ENCODE data around the gene ACACB. TPM values are rescaled to one million over a fixed set of nuclear protein-coding genes. Genes with fewer than 3 reads are reported as not detected.

ACACB gene
- total RNA-seq, 1 experiment from 2014 or later: 8.2 TPM

DNA sequence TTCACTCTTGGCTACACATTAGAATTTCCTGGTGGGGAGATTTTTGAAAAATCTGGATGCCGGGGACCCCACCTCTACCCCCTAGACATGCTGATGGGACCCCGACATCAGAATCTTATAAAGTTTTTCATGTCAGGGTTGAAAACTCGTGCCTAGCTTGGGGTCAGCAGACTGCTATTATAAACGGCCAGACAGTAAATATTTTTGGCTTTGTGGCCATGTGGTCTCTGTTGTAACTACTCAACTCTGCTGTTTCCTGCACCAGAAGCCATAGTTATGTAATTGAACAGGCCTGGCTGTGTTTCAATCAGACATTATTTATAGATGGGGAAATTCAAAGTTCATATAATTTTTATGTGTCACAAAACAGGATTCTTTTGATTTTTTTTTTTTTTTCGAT lies 41.6 kb downstream of the ACACB start:
- no peaks in the 10 kb centered on the region for H3K9me3 ChIP-seq (ENCODE audit: low read depth, low read length, poor library complexity, severe bottlenecking)
- TF ChIP-seq, protein P1, sequence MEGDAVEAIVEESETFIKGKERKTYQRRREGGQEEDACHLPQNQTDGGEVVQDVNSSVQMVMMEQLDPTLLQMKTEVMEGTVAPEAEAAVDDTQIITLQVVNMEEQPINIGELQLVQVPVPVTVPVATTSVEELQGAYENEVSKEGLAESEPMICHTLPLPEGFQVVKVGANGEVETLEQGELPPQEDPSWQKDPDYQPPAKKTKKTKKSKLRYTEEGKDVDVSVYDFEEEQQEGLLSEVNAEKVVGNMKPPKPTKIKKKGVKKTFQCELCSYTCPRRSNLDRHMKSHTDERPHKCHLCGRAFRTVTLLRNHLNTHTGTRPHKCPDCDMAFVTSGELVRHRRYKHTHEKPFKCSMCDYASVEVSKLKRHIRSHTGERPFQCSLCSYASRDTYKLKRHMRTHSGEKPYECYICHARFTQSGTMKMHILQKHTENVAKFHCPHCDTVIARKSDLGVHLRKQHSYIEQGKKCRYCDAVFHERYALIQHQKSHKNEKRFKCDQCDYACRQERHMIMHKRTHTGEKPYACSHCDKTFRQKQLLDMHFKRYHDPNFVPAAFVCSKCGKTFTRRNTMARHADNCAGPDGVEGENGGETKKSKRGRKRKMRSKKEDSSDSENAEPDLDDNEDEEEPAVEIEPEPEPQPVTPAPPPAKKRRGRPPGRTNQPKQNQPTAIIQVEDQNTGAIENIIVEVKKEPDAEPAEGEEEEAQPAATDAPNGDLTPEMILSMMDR (conservative IDR thresholded peaks at IDR 0.05; ENCODE audit: low read depth, low read length): no peak
- no peak for TF ChIP-seq EZH2 (IDR thresholded peaks at IDR 0.05; ENCODE audit: borderline replicate concordance, low read depth, low read length, poor library complexity, severe bottlenecking)
- intact Hi-C loops (cut with micrococcal nuclease; ENCODE audit: unreplicated experiment): no loop called here
- H3K27ac ChIP-seq (ENCODE audit: low read depth, low read length, poor library complexity, severe bottlenecking): no peak overlapping the region
- ChIA-PET CTCF (no interaction called here), POLR2A (ENCODE audit: low non-redundant PET) (no interaction called here)
- H3K4me3 ChIP-seq (ENCODE audit: low read depth, low read length, poor library complexity, severe bottlenecking): no peak overlapping the region
- H3K36me3 ChIP-seq (ENCODE audit: insufficient read depth, low read length, poor library complexity, severe bottlenecking): no peaks in the 10 kb centered on the region
- no TSS peak for BruUV-seq (replicated peaks)
- H3K27me3 ChIP-seq (replicated peaks; ENCODE audit: insufficient read depth, low read depth, low read length, poor library complexity): no peaks in the 10 kb centered on the region
- H3K4me1 ChIP-seq (ENCODE audit: insufficient read depth, low read length, poor library complexity, severe bottlenecking): peaks cover 5% of the 10 kb centered on the region
- DNase-seq (ENCODE audit: low spot score): no peak

DNA sequence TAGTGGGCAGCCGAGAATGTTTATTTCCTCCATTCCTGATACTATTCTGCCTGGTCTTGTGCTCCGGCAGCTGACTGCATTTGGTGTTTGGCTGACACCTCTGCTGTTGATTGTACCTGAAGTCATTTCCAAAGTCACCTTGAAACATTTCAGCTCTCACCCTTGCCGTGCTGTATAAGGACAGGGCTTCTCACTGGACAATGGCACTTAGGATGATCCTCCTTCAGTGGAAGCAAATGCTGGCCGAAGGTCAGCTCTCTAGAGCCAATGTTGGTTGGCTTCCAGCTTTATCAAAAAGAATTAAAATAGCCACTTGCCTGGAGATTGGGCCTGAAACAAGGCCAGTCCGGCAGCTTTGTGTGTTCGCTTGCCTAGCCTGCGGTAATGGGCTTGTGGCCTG lies 44.0 kb downstream of the ACACB start:
- H3K27ac ChIP-seq (ENCODE audit: low read depth, low read length, poor library complexity, severe bottlenecking): no peak overlapping the region
- no peaks in the 10 kb centered on the region for H3K4me1 ChIP-seq (ENCODE audit: insufficient read depth, low read length, poor library complexity, severe bottlenecking)
- no peaks in the 10 kb centered on the region for H3K27me3 ChIP-seq (replicated peaks; ENCODE audit: insufficient read depth, low read depth, low read length, poor library complexity)
- ChIA-PET POLR2A (ENCODE audit: low non-redundant PET) (no interaction called here), CTCF (no interaction called here)
- intact Hi-C loops (cut with micrococcal nuclease; ENCODE audit: unreplicated experiment): no loop called here
- BruUV-seq (replicated peaks): no TSS peak
- H3K4me3 ChIP-seq (ENCODE audit: low read depth, low read length, poor library complexity, severe bottlenecking): no peak overlapping the region
- H3K9me3 ChIP-seq (ENCODE audit: low read depth, low read length, poor library complexity, severe bottlenecking): no peaks in the 10 kb centered on the region
- no peaks in the 10 kb centered on the region for H3K36me3 ChIP-seq (ENCODE audit: insufficient read depth, low read length, poor library complexity, severe bottlenecking)
- no peak for DNase-seq (ENCODE audit: low spot score)
- TF ChIP-seq, protein P1 (conservative IDR thresholded peaks at IDR 0.05; ENCODE audit: low read depth, low read length): no peak
- no peak for TF ChIP-seq EZH2 (IDR thresholded peaks at IDR 0.05; ENCODE audit: borderline replicate concordance, low read depth, low read length, poor library complexity, severe bottlenecking)

DNA sequence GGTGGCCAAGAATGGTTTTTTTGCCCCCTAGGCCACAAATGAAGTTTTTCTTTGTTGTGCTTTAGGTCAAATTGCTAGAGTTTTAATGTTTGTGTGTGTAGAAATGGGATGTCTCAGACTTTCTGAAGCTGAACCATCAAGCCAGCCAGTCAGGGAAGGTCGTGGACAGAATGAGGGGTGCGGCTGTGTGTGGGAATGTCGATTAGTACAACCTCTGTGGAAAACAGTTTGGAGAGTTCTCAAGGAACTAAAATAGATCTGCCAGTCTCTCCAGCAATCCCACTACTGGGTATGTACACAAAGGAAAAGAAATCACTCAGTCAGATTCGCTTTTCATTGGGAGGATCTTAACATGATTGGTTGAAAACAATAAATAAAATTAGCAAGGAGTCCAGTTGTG lies 44.5 kb downstream of the ACACB start:
- Histone ChIP-seq H3K27ac (ENCODE audit: low read depth, low read length, poor library complexity, severe bottlenecking) (no peak overlapping the region), H3K4me1 (ENCODE audit: insufficient read depth, low read length, poor library complexity, severe bottlenecking) (no peaks in the 10 kb centered on the region), H3K9me3 (ENCODE audit: low read depth, low read length, poor library complexity, severe bottlenecking) (no peaks in the 10 kb centered on the region), H3K4me3 (ENCODE audit: low read depth, low read length, poor library complexity, severe bottlenecking) (no peak overlapping the region), H3K27me3 (replicated peaks; ENCODE audit: insufficient read depth, low read depth, low read length, poor library complexity) (no peaks in the 10 kb centered on the region), H3K36me3 (ENCODE audit: insufficient read depth, low read length, poor library complexity, severe bottlenecking) (no peaks in the 10 kb centered on the region)
- TF ChIP-seq EZH2 (IDR thresholded peaks at IDR 0.05; ENCODE audit: borderline replicate concordance, low read depth, low read length, poor library complexity, severe bottlenecking): no peak
- TF ChIP-seq, protein P1 (conservative IDR thresholded peaks at IDR 0.05; ENCODE audit: low read depth, low read length): no peak
- no TSS peak for BruUV-seq (replicated peaks)
- no peak for DNase-seq (ENCODE audit: low spot score)
- intact Hi-C loops (cut with micrococcal nuclease; ENCODE audit: unreplicated experiment): no loop called here
- ChIA-PET CTCF (no interaction called here), POLR2A (ENCODE audit: low non-redundant PET) (no interaction called here)

Data from A673 (cell line).